ENCODE data around the gene SEL1L.

DNA sequence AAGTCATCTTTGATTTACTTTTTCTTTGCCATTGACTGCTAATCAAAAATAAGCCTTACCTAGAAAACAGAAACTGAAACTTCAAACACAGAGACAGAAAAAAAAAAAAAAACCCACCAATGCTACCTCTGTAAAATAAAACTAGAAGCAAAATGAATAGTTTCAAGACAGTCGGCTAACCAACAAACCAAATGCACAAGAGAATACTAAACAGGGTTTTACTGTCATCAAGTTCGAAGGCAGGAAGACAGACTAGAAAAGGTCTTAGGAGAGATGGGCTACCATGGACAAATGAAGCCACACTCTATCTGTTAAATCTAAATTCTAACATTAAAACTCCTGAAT, 59.5 kb downstream of the SEL1L start:
- TF ChIP-seq, protein P1, sequence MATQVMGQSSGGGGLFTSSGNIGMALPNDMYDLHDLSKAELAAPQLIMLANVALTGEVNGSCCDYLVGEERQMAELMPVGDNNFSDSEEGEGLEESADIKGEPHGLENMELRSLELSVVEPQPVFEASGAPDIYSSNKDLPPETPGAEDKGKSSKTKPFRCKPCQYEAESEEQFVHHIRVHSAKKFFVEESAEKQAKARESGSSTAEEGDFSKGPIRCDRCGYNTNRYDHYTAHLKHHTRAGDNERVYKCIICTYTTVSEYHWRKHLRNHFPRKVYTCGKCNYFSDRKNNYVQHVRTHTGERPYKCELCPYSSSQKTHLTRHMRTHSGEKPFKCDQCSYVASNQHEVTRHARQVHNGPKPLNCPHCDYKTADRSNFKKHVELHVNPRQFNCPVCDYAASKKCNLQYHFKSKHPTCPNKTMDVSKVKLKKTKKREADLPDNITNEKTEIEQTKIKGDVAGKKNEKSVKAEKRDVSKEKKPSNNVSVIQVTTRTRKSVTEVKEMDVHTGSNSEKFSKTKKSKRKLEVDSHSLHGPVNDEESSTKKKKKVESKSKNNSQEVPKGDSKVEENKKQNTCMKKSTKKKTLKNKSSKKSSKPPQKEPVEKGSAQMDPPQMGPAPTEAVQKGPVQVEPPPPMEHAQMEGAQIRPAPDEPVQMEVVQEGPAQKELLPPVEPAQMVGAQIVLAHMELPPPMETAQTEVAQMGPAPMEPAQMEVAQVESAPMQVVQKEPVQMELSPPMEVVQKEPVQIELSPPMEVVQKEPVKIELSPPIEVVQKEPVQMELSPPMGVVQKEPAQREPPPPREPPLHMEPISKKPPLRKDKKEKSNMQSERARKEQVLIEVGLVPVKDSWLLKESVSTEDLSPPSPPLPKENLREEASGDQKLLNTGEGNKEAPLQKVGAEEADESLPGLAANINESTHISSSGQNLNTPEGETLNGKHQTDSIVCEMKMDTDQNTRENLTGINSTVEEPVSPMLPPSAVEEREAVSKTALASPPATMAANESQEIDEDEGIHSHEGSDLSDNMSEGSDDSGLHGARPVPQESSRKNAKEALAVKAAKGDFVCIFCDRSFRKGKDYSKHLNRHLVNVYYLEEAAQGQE (IDR thresholded peaks at IDR 0.05; ENCODE audit: insufficient read depth in 1 of 2, low read depth in 2 of 2, low read length in 2 of 2), result no peak
- TF ChIP-seq POLR2AphosphoS5 (IDR thresholded peaks at IDR 0.05; ENCODE audit: low read depth, low read length) (no peak), SIN3A (IDR thresholded peaks at IDR 0.05; ENCODE audit: borderline replicate concordance, insufficient read depth, low read length) (no peak)

Measured in PFSK-1 (cell line).